OCI-LY7 (cell line): ENCODE measurements around the gene IGF2. TPM values are rescaled to one million over a fixed set of nuclear protein-coding genes. Genes with fewer than 3 reads are reported as not detected.

Experiments
- BruUV-seq: library from RNA; stranded (reverse); fragments of 400-500 nt; replicated peaks from 2 replicates; lab custom pipeline; 2021; lab: Mats Ljungman, UMichigan
- CTCF ChIA-PET: fragments of 300-600 bp; sonication (Branson Sonifier 250); formaldehyde crosslinking; loops from one replicate; lab custom pipeline; 2022; ENCODE audit warnings: antibody characterized with exemption; ENCODE audit not compliant: unreplicated experiment; lab: Charles Lee
- POLR2A ChIA-PET: fragments of 300-600 bp; sonication (Branson Sonifier 250); formaldehyde crosslinking; loops from one replicate; lab custom pipeline; 2022; ENCODE audit warnings: antibody characterized with exemption; lab: Charles Lee
- DNase-seq: peaks from one replicate; pipeline ENCODE4 v3.0.0-alpha.2; 2015; ENCODE audit warnings: low spot score
- H2AFZ ChIP-seq: fragments of 200-600 bp; sonication (generic), shearing (Covaris generic); 2 replicates; pipeline ENCODE4 v1.6.1; 2014; ENCODE audit warnings: mild to moderate bottlenecking, antibody characterized with exemption, low read length, moderate library complexity
- H3K27ac ChIP-seq: fragments of 200-600 bp; sonication (generic); 2 replicates; pipeline ENCODE4 v1.5.1; 2014; ENCODE audit warnings: mixed run types, low read depth, mild to moderate bottlenecking, moderate library complexity, low read length, inconsistent platforms; ENCODE audit not compliant: poor library complexity, severe bottlenecking
- H3K36me3 ChIP-seq: fragments of 200-600 bp; sonication (generic); 2 replicates; pipeline ENCODE4 v1.6.1; 2014; ENCODE audit warnings: mild to moderate bottlenecking, antibody characterized with exemption, low read length, moderate library complexity, mixed read lengths; ENCODE audit not compliant: insufficient read depth
- H3K4me1 ChIP-seq: fragments of 200-600 bp; sonication (generic); 2 replicates; pipeline ENCODE4 v1.5.1; 2014; ENCODE audit warnings: mild to moderate bottlenecking, low read length; ENCODE audit not compliant: insufficient read depth, poor library complexity, severe bottlenecking
- H3K4me2 ChIP-seq: fragments of 200-600 bp; sonication (generic); 2 replicates; pipeline ENCODE4 v1.6.1; 2014; ENCODE audit warnings: mild to moderate bottlenecking, low read length
- H3K4me3 ChIP-seq: fragments of 200-600 bp; sonication (generic); 2 replicates; pipeline ENCODE4 v1.5.1; 2014; ENCODE audit warnings: mild to moderate bottlenecking, low read depth, low read length; ENCODE audit not compliant: poor library complexity, severe bottlenecking
- H3K79me2 ChIP-seq: fragments of 200-600 bp; sonication (generic); 2 replicates; pipeline ENCODE4 v1.6.1; 2016; ENCODE audit warnings: low read depth, mild to moderate bottlenecking, low read length, moderate library complexity, mixed read lengths; ENCODE audit not compliant: insufficient read depth
- H3K9me2 ChIP-seq: fragments of 200-600 bp; sonication (generic); 2 replicates; pipeline ENCODE4 v1.6.1; 2016; ENCODE audit warnings: mild to moderate bottlenecking, low read length, mixed read lengths; ENCODE audit not compliant: insufficient read depth
- H3K9me3 ChIP-seq: fragments of 200-600 bp; sonication (generic); 2 replicates; pipeline ENCODE4 v1.6.1; 2014; ENCODE audit warnings: mild to moderate bottlenecking, mixed run types, low read length, mixed read lengths
- H4K20me1 ChIP-seq: fragments of 200-600 bp; sonication (generic); 2 replicates; pipeline ENCODE4 v1.6.1; 2014; ENCODE audit warnings: mild to moderate bottlenecking, antibody characterized with exemption, low read length, moderate library complexity, mixed read lengths; ENCODE audit not compliant: insufficient read depth
- EZH2phosphoT487 ChIP-seq: fragments of 200-600 bp; sonication (generic); IDR thresholded peaks from 2 replicates; pipeline ENCODE4 v1.6.1; 2018; ENCODE audit warnings: low read depth, borderline replicate concordance, mild to moderate bottlenecking, mixed run types, antibody characterized with exemption, low read length, moderate library complexity, mixed read lengths
- intact Hi-C: fragments of 100-400 bp; cut with micrococcal nuclease; formaldehyde crosslinking; loops from one replicate; pipeline ENCODE4 v1.10.0; 2022; ENCODE audit not compliant: unreplicated experiment
- total RNA-seq, 2 experiments: library from RNA; depleted of rRNA in 1 of 2; stranded (reverse); fragments of >200 nt in 1 of 2; shearing (Covaris generic) in 1 of 2; gene quantifications; 2 replicates each; pipeline ENCODE4 v1.2.3, GENCODE V29; 2014 to 2022
- TF ChIP-seq, protein P1 (sequence below): fragments of 200-600 bp; sonication (generic); conservative IDR thresholded peaks from 2 replicates; pipeline ENCODE4 v1.5.1; 2014; ENCODE audit warnings: mild to moderate bottlenecking, antibody characterized with exemption, low read length, moderate library complexity, mixed read lengths

The IGF2 gene
- total RNA-seq, 2 experiments from 2014 or later: not detected

DNA sequence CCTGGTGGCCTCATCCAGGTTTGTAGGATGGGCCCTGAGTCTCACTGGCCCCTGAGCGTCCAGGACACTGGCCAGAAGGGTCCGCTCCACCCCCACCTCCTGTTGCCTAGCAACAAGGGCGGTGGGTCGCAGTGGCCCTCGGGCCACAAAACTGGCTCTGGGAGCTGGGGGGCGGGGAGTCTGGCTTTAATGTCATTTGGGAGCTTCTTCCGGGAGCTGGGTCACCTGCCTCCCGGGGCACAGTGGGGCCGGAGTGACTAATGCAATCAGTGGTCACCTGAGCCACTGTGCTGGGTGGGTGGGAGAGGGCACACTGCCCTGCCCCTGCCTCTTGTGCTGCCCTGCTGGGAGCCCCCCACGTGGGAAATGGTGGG, 29.8 kb upstream of the IGF2 start:
- no peak for TF ChIP-seq EZH2phosphoT487
- TF ChIP-seq, protein P1, sequence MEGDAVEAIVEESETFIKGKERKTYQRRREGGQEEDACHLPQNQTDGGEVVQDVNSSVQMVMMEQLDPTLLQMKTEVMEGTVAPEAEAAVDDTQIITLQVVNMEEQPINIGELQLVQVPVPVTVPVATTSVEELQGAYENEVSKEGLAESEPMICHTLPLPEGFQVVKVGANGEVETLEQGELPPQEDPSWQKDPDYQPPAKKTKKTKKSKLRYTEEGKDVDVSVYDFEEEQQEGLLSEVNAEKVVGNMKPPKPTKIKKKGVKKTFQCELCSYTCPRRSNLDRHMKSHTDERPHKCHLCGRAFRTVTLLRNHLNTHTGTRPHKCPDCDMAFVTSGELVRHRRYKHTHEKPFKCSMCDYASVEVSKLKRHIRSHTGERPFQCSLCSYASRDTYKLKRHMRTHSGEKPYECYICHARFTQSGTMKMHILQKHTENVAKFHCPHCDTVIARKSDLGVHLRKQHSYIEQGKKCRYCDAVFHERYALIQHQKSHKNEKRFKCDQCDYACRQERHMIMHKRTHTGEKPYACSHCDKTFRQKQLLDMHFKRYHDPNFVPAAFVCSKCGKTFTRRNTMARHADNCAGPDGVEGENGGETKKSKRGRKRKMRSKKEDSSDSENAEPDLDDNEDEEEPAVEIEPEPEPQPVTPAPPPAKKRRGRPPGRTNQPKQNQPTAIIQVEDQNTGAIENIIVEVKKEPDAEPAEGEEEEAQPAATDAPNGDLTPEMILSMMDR: no peak
- intact Hi-C loops: no loop called here

DNA sequence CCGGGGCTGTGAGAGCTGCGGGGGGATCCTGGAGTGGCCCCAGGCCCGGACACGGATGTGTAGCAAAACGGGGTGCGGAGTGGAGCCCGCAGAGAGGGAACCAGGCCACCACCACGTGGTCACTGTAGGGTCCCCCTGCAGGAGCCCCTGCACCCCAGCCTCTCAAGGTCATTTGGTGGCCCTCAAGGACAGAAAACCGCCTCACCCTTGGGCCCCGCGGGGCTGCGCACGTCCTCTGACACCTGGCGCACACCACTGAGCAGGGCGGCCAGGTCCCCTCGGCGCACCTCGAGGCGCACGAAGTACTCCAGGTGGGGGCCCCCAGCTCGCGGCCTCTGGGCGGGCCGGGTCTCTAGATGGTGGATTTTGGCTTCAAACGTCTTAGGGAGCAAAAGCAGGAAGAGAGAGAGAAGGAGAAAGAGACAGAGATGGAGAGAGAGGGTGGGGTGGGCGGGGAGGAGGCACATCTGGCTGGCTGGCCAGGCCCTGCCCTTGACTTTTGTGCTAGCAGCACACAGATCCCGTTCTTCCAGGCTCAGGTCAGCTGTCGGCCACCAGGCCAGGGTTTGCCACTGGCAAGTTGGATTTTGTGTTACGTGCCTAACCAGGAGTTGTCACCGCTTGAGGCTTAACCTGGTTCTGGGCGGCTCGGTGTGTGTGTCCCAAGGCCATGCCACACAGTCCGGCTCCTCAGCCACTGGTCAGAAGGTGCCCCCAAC, 29.3 kb upstream of the IGF2 start:
- no peak overlapping the region for H3K4me2 ChIP-seq
- H2AFZ ChIP-seq: no peak overlapping the region
- no peaks in the 10 kb centered on the region for H3K79me2 ChIP-seq
- TF ChIP-seq, protein P1: no peak
- TF ChIP-seq EZH2phosphoT487: no peak
- no peak for DNase-seq
- H3K9me3 ChIP-seq: no peaks in the 10 kb centered on the region
- ChIA-PET CTCF (no interaction called here), POLR2A (interaction anchor here (0.7 kb wide), 1 partner anchor 24 kb away, joined by 4 read pairs; no protein-coding TSS in a partner anchor)
- H3K36me3 ChIP-seq: no peaks in the 10 kb centered on the region
- no TSS peak for BruUV-seq
- H3K4me3 ChIP-seq: no peak overlapping the region
- no peaks in the 10 kb centered on the region for H3K4me1 ChIP-seq
- intact Hi-C loops: no loop called here
- H3K9me2 ChIP-seq: no peaks in the 10 kb centered on the region
- H4K20me1 ChIP-seq: no peaks in the 10 kb centered on the region
- no peak overlapping the region for H3K27ac ChIP-seq

More for the DNA sequence above, 29.8 kb upstream of the IGF2 start:
- Histone ChIP-seq H4K20me1 (no peaks in the 10 kb centered on the region), H3K27ac (no peak overlapping the region), H2AFZ (no peak overlapping the region), H3K4me1 (no peaks in the 10 kb centered on the region), H3K9me2 (no peaks in the 10 kb centered on the region), H3K9me3 (no peaks in the 10 kb centered on the region), H3K4me2 (no peak overlapping the region), H3K4me3 (no peak overlapping the region), H3K36me3 (no peaks in the 10 kb centered on the region), H3K79me2 (no peaks in the 10 kb centered on the region)
- no TSS peak for BruUV-seq
- no peak for DNase-seq
- POLR2A ChIA-PET: no interaction called here
- CTCF ChIA-PET: no interaction called here
